ENCODE results near the gene CNEP1R1.

Gene CNEP1R1

GRCh38 chr16:50017553-50017952, 7.5 kb upstream of the CNEP1R1 start:
- DNase-seq (ENCODE audit: low read depth): no peak

- no peak for DNase-seq (ENCODE audit: low read depth)
These were observed 3.5 kb upstream of the CNEP1R1 start for GRCh38 chr16:50021544-50021943.

- DNase-seq (ENCODE audit: low read depth): no peak
These were observed 1.4 kb upstream of the CNEP1R1 start for GRCh38 chr16:50023641-50024040.

GRCh38 chr16:50024207-50024606, 818 bp upstream of the CNEP1R1 start:
- DNase-seq (ENCODE audit: low read depth): no peak

GRCh38 chr16:50025537-50025931, 509 bp downstream of the CNEP1R1 start:
- DNase-seq (ENCODE audit: low read depth): no peak

GRCh38 chr16:50027829-50028228, 2.8 kb downstream of the CNEP1R1 start:
- no peak for DNase-seq (ENCODE audit: low read depth)

GRCh38 chr16:50035468-50035992, 10.5 kb downstream of the CNEP1R1 start:
- no peak for DNase-seq (ENCODE audit: low read depth)

GRCh38 chr16:50036426-50036825, 11.4 kb downstream of the CNEP1R1 start:
- no peak for DNase-seq (ENCODE audit: low read depth)

GRCh38 chr16:50037662-50038220, 12.7 kb downstream of the CNEP1R1 start:
- DNase-seq (ENCODE audit: low read depth): no peak

- DNase-seq (ENCODE audit: low read depth): no peak
These were observed 13.3 kb downstream of the CNEP1R1 start for GRCh38 chr16:50038286-50038685.

- DNase-seq (ENCODE audit: low read depth): peak; percentile 51
These were observed 13.9 kb downstream of the CNEP1R1 start for GRCh38 chr16:50038756-50039529.

- no peak for DNase-seq (ENCODE audit: low read depth)
These were observed 15.0 kb downstream of the CNEP1R1 start for GRCh38 chr16:50040018-50040417.

- DNase-seq (ENCODE audit: low read depth): no peak
These were observed 15.7 kb downstream of the CNEP1R1 start for GRCh38 chr16:50040710-50041109.

GRCh38 chr16:50043358-50043757, 18.3 kb downstream of the CNEP1R1 start:
- DNase-seq (ENCODE audit: low read depth): no peak

- DNase-seq (ENCODE audit: low read depth): no peak
These were observed 20.4 kb downstream of the CNEP1R1 start for GRCh38 chr16:50045412-50045811.

- DNase-seq (ENCODE audit: low read depth): no peak
These were observed 21.8 kb downstream of the CNEP1R1 start for GRCh38 chr16:50046853-50047252.

- DNase-seq (ENCODE audit: low read depth): no peak
These were observed 22.8 kb downstream of the CNEP1R1 start for GRCh38 chr16:50047864-50048263.

- no peak for DNase-seq (ENCODE audit: low read depth)
These were observed 25.8 kb downstream of the CNEP1R1 start for GRCh38 chr16:50050802-50051201.

GRCh38 chr16:50056226-50056625, 31.2 kb downstream of the CNEP1R1 start:
- DNase-seq (ENCODE audit: low read depth): no peak

- DNase-seq (ENCODE audit: low read depth): no peak
These were observed 33.2 kb downstream of the CNEP1R1 start for GRCh38 chr16:50058091-50058771.

- no peak for DNase-seq (ENCODE audit: low read depth)
These were observed 34.1 kb downstream of the CNEP1R1 start for GRCh38 chr16:50059111-50059510.

GRCh38 chr16:50059669-50060068, 34.6 kb downstream of the CNEP1R1 start:
- no peak for DNase-seq (ENCODE audit: low read depth)

GRCh38 chr16:50061326-50061725, 36.3 kb downstream of the CNEP1R1 start:
- no peak for DNase-seq (ENCODE audit: low read depth)

Measured in CMK (cell line).